Vein endothelial cell (primary cell): ENCODE data around the gene FAM162B. TPM values are rescaled to one million over a fixed set of nuclear protein-coding genes. Genes with fewer than 3 reads are reported as not detected.

ENCODE experiments used
- total RNA-seq: library from RNA; depleted of rRNA; stranded (reverse); fragments of >200 nt; gene quantifications from 2 replicates; pipeline ENCODE4 v1.2.3, GENCODE V29; 2012

Gene FAM162B
- 0.33 TPM in 1 of 2 replicates, not detected in the other for total RNA-seq

DNA sequence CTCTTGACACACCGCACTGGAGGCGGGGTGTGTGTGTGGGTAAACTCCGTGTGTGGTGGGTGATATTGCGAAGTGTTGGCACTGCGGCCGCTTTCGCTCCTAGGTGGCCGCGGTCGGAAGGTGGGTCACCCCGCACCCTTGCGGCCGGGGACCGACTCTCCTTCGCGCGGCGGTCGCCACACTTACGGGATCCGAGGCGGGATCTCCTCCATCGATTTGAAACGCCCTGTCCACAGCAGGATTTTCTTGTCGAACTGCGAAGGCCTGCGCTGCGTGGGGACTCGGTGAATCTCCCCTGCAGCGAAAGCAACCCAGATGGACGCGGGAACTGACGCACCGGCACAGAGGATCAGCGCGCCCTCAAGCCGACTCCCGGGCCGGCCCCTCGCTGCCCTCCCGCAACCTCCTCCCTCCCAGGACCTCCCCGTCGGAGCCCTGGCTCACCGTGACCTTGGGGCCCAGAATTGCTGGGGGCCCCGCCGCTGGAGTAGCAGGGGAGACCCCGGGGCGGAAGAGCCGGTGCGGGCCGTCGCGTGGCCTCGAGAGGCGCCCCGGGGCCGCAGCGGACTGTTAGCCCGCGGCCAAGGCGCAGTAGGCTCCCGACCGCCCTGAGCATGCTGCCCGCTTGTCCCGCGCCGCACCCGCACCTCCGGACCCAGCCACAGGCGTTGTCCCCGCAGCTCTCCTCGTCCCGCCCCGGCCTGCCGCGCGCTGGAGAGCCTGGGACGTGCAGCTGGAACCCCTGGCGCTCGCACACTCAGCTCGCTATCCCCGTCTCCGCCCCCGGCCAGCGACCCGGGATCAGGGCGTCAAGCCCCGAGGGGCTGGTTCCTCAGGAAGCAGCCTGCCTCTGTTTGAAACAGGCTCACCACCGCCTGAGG, at the start of gene FAM162B:
Gene FAM162B (minus strand): TSS at position 759 of the 881 bp plus-strand sequence. CDS start 143 bp downstream, at position 616.

Other genes starting within 250 kb of the FAM162B start
- gene TRAPPC3L, start 220.0 kb downstream of the FAM162B start, total RNA-seq, result 0.33 TPM in 1 of 2 replicates, not detected in the other
- gene CALHM4, start 212.0 kb downstream of the FAM162B start, total RNA-seq, result 0.33 and 0.38 TPM in 2 replicates
- 27.8 and 40.6 TPM in 2 replicates for gene RWDD1, start 194.2 kb downstream of the FAM162B start, total RNA-seq
- 0.19 and 0.33 TPM in 2 replicates for gene RSPH4A, start 149.2 kb downstream of the FAM162B start, total RNA-seq
- 12.4 and 15.7 TPM in 2 replicates for gene ZUP1, start 97.0 kb downstream of the FAM162B start, total RNA-seq
- 7.5 and 10.7 TPM in 2 replicates for gene KPNA5, start 84.5 kb downstream of the FAM162B start, total RNA-seq
- not detected in 2 replicates for gene GPRC6A, start 63.4 kb upstream of the FAM162B start, total RNA-seq
- gene RFX6, start 111.5 kb upstream of the FAM162B start, total RNA-seq, result not detected in 2 replicates